ENCODE measurements around the gene TRIP4. TPM values are rescaled to one million over a fixed set of nuclear protein-coding genes. Genes with fewer than 3 reads are reported as not detected.

TRIP4 gene
- total and polyA plus RNA-seq, 2 of the 8 experiments (the other 6 are each of a cell fraction or from before 2014, with no cell fraction given): 6.2 to 18.9 TPM

DNA sequence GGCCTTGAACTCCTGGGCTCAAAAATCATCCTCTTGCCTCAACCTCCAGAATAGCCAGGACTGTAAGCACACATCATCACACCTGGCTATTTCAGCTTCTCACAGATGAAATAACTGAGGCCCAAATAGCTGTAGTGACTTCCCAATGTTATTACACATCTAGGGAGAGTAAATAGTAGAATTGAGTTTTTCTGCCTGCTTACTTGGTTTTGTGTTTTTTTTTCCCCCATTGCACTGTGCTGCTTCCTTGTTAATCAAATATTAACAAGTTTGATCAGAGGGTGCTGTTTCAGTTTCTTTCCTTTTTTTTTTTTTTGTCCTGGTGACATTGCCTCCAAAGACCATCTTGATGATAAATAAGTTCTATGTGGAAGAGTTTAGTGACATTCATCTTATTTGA lies 96.1 kb downstream of the TRIP4 start (continued):
- TF ChIP-seq, protein P1, sequence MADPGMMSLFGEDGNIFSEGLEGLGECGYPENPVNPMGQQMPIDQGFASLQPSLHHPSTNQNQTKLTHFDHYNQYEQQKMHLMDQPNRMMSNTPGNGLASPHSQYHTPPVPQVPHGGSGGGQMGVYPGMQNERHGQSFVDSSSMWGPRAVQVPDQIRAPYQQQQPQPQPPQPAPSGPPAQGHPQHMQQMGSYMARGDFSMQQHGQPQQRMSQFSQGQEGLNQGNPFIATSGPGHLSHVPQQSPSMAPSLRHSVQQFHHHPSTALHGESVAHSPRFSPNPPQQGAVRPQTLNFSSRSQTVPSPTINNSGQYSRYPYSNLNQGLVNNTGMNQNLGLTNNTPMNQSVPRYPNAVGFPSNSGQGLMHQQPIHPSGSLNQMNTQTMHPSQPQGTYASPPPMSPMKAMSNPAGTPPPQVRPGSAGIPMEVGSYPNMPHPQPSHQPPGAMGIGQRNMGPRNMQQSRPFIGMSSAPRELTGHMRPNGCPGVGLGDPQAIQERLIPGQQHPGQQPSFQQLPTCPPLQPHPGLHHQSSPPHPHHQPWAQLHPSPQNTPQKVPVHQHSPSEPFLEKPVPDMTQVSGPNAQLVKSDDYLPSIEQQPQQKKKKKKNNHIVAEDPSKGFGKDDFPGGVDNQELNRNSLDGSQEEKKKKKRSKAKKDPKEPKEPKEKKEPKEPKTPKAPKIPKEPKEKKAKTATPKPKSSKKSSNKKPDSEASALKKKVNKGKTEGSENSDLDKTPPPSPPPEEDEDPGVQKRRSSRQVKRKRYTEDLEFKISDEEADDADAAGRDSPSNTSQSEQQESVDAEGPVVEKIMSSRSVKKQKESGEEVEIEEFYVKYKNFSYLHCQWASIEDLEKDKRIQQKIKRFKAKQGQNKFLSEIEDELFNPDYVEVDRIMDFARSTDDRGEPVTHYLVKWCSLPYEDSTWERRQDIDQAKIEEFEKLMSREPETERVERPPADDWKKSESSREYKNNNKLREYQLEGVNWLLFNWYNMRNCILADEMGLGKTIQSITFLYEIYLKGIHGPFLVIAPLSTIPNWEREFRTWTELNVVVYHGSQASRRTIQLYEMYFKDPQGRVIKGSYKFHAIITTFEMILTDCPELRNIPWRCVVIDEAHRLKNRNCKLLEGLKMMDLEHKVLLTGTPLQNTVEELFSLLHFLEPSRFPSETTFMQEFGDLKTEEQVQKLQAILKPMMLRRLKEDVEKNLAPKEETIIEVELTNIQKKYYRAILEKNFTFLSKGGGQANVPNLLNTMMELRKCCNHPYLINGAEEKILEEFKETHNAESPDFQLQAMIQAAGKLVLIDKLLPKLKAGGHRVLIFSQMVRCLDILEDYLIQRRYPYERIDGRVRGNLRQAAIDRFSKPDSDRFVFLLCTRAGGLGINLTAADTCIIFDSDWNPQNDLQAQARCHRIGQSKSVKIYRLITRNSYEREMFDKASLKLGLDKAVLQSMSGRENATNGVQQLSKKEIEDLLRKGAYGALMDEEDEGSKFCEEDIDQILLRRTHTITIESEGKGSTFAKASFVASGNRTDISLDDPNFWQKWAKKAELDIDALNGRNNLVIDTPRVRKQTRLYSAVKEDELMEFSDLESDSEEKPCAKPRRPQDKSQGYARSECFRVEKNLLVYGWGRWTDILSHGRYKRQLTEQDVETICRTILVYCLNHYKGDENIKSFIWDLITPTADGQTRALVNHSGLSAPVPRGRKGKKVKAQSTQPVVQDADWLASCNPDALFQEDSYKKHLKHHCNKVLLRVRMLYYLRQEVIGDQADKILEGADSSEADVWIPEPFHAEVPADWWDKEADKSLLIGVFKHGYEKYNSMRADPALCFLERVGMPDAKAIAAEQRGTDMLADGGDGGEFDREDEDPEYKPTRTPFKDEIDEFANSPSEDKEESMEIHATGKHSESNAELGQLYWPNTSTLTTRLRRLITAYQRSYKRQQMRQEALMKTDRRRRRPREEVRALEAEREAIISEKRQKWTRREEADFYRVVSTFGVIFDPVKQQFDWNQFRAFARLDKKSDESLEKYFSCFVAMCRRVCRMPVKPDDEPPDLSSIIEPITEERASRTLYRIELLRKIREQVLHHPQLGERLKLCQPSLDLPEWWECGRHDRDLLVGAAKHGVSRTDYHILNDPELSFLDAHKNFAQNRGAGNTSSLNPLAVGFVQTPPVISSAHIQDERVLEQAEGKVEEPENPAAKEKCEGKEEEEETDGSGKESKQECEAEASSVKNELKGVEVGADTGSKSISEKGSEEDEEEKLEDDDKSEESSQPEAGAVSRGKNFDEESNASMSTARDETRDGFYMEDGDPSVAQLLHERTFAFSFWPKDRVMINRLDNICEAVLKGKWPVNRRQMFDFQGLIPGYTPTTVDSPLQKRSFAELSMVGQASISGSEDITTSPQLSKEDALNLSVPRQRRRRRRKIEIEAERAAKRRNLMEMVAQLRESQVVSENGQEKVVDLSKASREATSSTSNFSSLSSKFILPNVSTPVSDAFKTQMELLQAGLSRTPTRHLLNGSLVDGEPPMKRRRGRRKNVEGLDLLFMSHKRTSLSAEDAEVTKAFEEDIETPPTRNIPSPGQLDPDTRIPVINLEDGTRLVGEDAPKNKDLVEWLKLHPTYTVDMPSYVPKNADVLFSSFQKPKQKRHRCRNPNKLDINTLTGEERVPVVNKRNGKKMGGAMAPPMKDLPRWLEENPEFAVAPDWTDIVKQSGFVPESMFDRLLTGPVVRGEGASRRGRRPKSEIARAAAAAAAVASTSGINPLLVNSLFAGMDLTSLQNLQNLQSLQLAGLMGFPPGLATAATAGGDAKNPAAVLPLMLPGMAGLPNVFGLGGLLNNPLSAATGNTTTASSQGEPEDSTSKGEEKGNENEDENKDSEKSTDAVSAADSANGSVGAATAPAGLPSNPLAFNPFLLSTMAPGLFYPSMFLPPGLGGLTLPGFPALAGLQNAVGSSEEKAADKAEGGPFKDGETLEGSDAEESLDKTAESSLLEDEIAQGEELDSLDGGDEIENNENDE (IDR thresholded peaks at IDR 0.05; ENCODE audit: insufficient replicate concordance, low read length): no peak
- TF ChIP-seq EGR1 (IDR thresholded peaks at IDR 0.05; ENCODE audit: borderline replicate concordance, low read depth, low read length): no peak
- TF ChIP-seq TAF7 (optimal IDR thresholded peaks at IDR 0.05; ENCODE audit: borderline replicate concordance, low read depth, low read length): no peak
- no peak for TF ChIP-seq HDAC6 (IDR thresholded peaks at IDR 0.05; ENCODE audit: low read depth, low read length)
- no peak for TF ChIP-seq POLR2AphosphoS5 (IDR thresholded peaks at IDR 0.05; ENCODE audit: low read depth, low read length)
